ENCODE data around the gene SFN. TPM values are rescaled to one million over a fixed set of nuclear protein-coding genes. Genes with fewer than 3 reads are reported as not detected.

SFN gene
- total and polyA plus RNA-seq, 2 of the 13 experiments (the other 11 are each of a cell fraction or from before 2014, with no cell fraction given) = 4.3 to 5.6 TPM

GRCh38 chr1:26854906-26855305, 8.0 kb upstream of the SFN start:
- no peak overlapping the region for H3K4me2 ChIP-seq (ENCODE audit: low read depth, low read length)
- in situ Hi-C loops (cut with HindIII; ENCODE audit: extremely low pct_ligation_motif_present, low pct_unique_long_range_greater_than_20kb) = no loop called here
- H3K9me3 ChIP-seq (ENCODE audit: low read length) = no peaks in the 10 kb centered on the region
- ChIA-PET POLR2A (no interaction called here), CTCF (ENCODE audit: low intra/inter-chr PET ratio, low total read pairs) (no interaction called here)
- no peak overlapping the region for H3K27ac ChIP-seq (ENCODE audit: extremely low read length, insufficient read depth, low read length)
- peaks cover 25 to 40% of the 10 kb centered on the region in 2 experiments for H3K36me3 ChIP-seq (replicated peaks in 1 of 2; ENCODE audit: control insufficient read depth in 1 of 2, insufficient read depth in 2 of 2, low read length in 2 of 2)
- FAIRE-seq (no peak), DNase-seq (ENCODE audit: low spot score) (no peak), ATAC-seq (no peak)
- H3K79me2 ChIP-seq (ENCODE audit: insufficient read depth, low read length) = no peaks in the 10 kb centered on the region
- no peaks in the 10 kb centered on the region for H3K4me1 ChIP-seq (ENCODE audit: insufficient read depth, low read length)
- intact Hi-C loops (cut with micrococcal nuclease; ENCODE audit: unreplicated experiment) = no loop called here
- BruUV-seq (replicated peaks) = no TSS peak
- no peak overlapping the region for H2AFZ ChIP-seq (ENCODE audit: low read length)
- no peak overlapping the region for H3K9ac ChIP-seq (ENCODE audit: insufficient read depth, low read depth, low read length)
- TF ChIP-seq ZNF550 (CRISPR knock-in tag; IDR thresholded peaks at IDR 0.05; ENCODE audit: borderline replicate concordance) (no peak), SMYD3 (CRISPR knock-in tag; IDR thresholded peaks at IDR 0.05) (no peak)
- TF ChIP-seq, protein P1, sequence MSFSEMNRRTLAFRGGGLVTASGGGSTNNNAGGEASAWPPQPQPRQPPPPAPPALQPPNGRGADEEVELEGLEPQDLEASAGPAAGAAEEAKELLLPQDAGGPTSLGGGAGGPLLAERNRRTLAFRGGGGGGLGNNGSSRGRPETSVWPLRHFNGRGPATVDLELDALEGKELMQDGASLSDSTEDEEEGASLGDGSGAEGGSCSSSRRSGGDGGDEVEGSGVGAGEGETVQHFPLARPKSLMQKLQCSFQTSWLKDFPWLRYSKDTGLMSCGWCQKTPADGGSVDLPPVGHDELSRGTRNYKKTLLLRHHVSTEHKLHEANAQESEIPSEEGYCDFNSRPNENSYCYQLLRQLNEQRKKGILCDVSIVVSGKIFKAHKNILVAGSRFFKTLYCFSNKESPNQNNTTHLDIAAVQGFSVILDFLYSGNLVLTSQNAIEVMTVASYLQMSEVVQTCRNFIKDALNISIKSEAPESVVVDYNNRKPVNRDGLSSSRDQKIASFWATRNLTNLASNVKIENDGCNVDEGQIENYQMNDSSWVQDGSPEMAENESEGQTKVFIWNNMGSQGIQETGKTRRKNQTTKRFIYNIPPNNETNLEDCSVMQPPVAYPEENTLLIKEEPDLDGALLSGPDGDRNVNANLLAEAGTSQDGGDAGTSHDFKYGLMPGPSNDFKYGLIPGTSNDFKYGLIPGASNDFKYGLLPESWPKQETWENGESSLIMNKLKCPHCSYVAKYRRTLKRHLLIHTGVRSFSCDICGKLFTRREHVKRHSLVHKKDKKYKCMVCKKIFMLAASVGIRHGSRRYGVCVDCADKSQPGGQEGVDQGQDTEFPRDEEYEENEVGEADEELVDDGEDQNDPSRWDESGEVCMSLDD (CRISPR knock-in tag; IDR thresholded peaks at IDR 0.05; ENCODE audit: borderline replicate concordance) = no peak
- 96% methylated on average over 5 of the region's 5 CpGs for WGBS (ENCODE audit: low lambda C conversion rate)
- no peaks in the 10 kb centered on the region for H3K27me3 ChIP-seq (ENCODE audit: control insufficient read depth in 1 of 2, insufficient read depth in 2 of 2, low read length in 2 of 2)
- no peaks in the 10 kb centered on the region for H4K20me1 ChIP-seq (ENCODE audit: insufficient read depth, low read length)
- H3K4me3 ChIP-seq (replicated peaks in 1 of 3; ENCODE audit: insufficient read depth in 1 of 3, low read depth in 2 of 3, low read length in 3 of 3) = no peak overlapping the region

GRCh38 chr1:26855636-26856035, 7.3 kb upstream of the SFN start:
- WGBS (ENCODE audit: low lambda C conversion rate) = 96% methylated on average over 4 of the region's 4 CpGs
- H3K9me3 ChIP-seq (ENCODE audit: low read length) = no peaks in the 10 kb centered on the region
- CTCF ChIA-PET (ENCODE audit: low intra/inter-chr PET ratio, low total read pairs) = no interaction called here
- no peak for DNase-seq (ENCODE audit: low spot score)
- POLR2A ChIA-PET = no interaction called here
- intact Hi-C loops (cut with micrococcal nuclease; ENCODE audit: unreplicated experiment) = no loop called here
- H3K4me1 ChIP-seq (ENCODE audit: insufficient read depth, low read length) = no peaks in the 10 kb centered on the region
- no peak overlapping the region for H3K9ac ChIP-seq (ENCODE audit: insufficient read depth, low read depth, low read length)
- in situ Hi-C loops (cut with HindIII; ENCODE audit: extremely low pct_ligation_motif_present, low pct_unique_long_range_greater_than_20kb) = no loop called here
- no peak for FAIRE-seq
- H3K27me3 ChIP-seq (ENCODE audit: control insufficient read depth in 1 of 2, insufficient read depth in 2 of 2, low read length in 2 of 2) = no peaks in the 10 kb centered on the region
- BruUV-seq (replicated peaks) = no TSS peak
- no peak overlapping the region for H3K4me2 ChIP-seq (ENCODE audit: low read depth, low read length)
- no peak for TF ChIP-seq CENPX (CRISPR knock-in tag; IDR thresholded peaks at IDR 0.05)
- no peak for TF ChIP-seq FOXO1 (CRISPR knock-in tag; IDR thresholded peaks at IDR 0.05)
- no peak for TF ChIP-seq ZNF326 (CRISPR knock-in tag; IDR thresholded peaks at IDR 0.05; ENCODE audit: borderline replicate concordance)
- H2AFZ ChIP-seq (ENCODE audit: low read length) = no peak overlapping the region
- no peak overlapping the region for H3K4me3 ChIP-seq (replicated peaks in 1 of 3; ENCODE audit: insufficient read depth in 1 of 3, low read depth in 2 of 3, low read length in 3 of 3)
- no peak for ATAC-seq
- H3K27ac ChIP-seq (ENCODE audit: extremely low read length, insufficient read depth, low read length) = no peak overlapping the region
- peaks cover 19 to 33% of the 10 kb centered on the region in 2 experiments for H3K36me3 ChIP-seq (replicated peaks in 1 of 2; ENCODE audit: control insufficient read depth in 1 of 2, insufficient read depth in 2 of 2, low read length in 2 of 2)
- no peaks in the 10 kb centered on the region for H4K20me1 ChIP-seq (ENCODE audit: insufficient read depth, low read length)
- H3K79me2 ChIP-seq (ENCODE audit: insufficient read depth, low read length) = no peaks in the 10 kb centered on the region

All from HepG2 (cell line).